Upper lobe of left lung (tissue), 4 donors: ENCODE measurements around the gene SLC41A3.

Experiments used
- EP300 ChIP-seq, 4 donors: sonication (generic); formaldehyde crosslinking; IDR thresholded peaks; one replicate each; pipeline ENCODE4 v1.5.1; 2017; ENCODE audit warnings: antibody characterized with exemption in 4 of 4, control low read depth in 2 of 4
- POLR2A ChIP-seq, 4 donors: fragments of 450-650 bp; IDR thresholded peaks; one replicate each; pipeline ENCODE4 v1.5.1; 2016 to 2017; ENCODE audit warnings: antibody characterized with exemption in 4 of 4, mild to moderate bottlenecking in 2 of 4
- POLR2AphosphoS5 ChIP-seq, 2 donors: sonication (generic); formaldehyde crosslinking; IDR thresholded peaks; one replicate each; pipeline ENCODE4 v1.5.1; 2017; ENCODE audit warnings: antibody characterized with exemption in 2 of 2
- TF ChIP-seq, protein P1 (sequence below), 6 experiments: fragments of 450-650 bp in 4 of 6; fragments of 200-600 bp in 2 of 6; sonication (generic) in 2 of 6; IDR thresholded peaks; one replicate each; pipeline ENCODE4 v1.5.1; 2016 to 2019; ENCODE audit warnings: antibody characterized with exemption in 6 of 6

DNA sequence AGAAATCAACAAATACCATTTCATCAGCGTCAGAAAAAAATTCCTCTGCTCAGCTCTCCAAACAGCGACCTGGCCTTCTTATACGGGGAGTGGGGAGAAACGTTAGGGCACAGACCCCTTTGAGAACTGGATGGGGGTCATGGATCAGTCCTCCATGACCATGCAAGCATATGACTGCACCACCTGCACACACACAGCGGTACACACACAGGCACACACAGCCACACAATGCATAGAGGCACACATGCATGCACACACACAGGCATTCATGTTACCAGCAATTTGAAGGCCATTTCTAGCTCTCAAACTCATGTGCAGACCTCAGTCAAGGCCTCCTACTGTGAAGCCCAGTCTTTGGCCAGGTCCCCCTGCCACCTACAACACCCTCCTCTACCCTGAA lies 50.2 kb downstream of the SLC41A3 start:
- TF ChIP-seq, protein P1, sequence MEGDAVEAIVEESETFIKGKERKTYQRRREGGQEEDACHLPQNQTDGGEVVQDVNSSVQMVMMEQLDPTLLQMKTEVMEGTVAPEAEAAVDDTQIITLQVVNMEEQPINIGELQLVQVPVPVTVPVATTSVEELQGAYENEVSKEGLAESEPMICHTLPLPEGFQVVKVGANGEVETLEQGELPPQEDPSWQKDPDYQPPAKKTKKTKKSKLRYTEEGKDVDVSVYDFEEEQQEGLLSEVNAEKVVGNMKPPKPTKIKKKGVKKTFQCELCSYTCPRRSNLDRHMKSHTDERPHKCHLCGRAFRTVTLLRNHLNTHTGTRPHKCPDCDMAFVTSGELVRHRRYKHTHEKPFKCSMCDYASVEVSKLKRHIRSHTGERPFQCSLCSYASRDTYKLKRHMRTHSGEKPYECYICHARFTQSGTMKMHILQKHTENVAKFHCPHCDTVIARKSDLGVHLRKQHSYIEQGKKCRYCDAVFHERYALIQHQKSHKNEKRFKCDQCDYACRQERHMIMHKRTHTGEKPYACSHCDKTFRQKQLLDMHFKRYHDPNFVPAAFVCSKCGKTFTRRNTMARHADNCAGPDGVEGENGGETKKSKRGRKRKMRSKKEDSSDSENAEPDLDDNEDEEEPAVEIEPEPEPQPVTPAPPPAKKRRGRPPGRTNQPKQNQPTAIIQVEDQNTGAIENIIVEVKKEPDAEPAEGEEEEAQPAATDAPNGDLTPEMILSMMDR (IDR thresholded peaks at IDR 0.05) = no peak
- TF ChIP-seq POLR2AphosphoS5 (IDR thresholded peaks at IDR 0.05) (no peak), POLR2A (IDR thresholded peaks at IDR 0.05) (no peak), EP300 (IDR thresholded peaks at IDR 0.05) (no peak)
